Ovary (tissue), 3 donors: ENCODE measurements around the gene SHB.

Source experiments
- CTCF ChIP-seq, 3 donors: fragments of 450-650 bp in 2 of 3; fragments of 200-600 bp in 1 of 3; IDR thresholded peaks; one replicate each; pipeline versions ENCODE4 v1.5.1 to v1.8.0; 2016 to 2022; ENCODE audit warnings: antibody characterized with exemption in 3 of 3, mild to moderate bottlenecking in 1 of 3
- POLR2A ChIP-seq: fragments of 450-650 bp; IDR thresholded peaks from one replicate; pipeline ENCODE4 v1.6.1; 2017; ENCODE audit warnings: antibody characterized with exemption, mild to moderate bottlenecking, moderate library complexity
- donor health status: DM: no; HTN: no; CAD: no.

GRCh38 chr9:38009990-38010389 lies 59.0 kb downstream of the SHB start:
- TF ChIP-seq POLR2A, result no peak
- no peak for TF ChIP-seq CTCF (IDR thresholded peaks at IDR 0.05)
